AG09319 (cell line): ENCODE results near the gene CHGA.
A peak's percentile ranks its signal among the peaks of the same experiment; 100 is the strongest.

Experiments
- DNase-seq: peaks from one replicate; pipeline ENCODE4 v3.0.0-alpha.2; 2010; ENCODE audit warnings: low read depth; ENCODE audit errors: extremely low read depth
- TF ChIP-seq, protein P1 (sequence below): IDR thresholded peaks from 2 replicates; pipeline ENCODE4 v1.5.1; 2011; ENCODE audit warnings: low read depth, mild to moderate bottlenecking, inconsistent platforms, low read length, moderate library complexity

CHGA gene

DNA sequence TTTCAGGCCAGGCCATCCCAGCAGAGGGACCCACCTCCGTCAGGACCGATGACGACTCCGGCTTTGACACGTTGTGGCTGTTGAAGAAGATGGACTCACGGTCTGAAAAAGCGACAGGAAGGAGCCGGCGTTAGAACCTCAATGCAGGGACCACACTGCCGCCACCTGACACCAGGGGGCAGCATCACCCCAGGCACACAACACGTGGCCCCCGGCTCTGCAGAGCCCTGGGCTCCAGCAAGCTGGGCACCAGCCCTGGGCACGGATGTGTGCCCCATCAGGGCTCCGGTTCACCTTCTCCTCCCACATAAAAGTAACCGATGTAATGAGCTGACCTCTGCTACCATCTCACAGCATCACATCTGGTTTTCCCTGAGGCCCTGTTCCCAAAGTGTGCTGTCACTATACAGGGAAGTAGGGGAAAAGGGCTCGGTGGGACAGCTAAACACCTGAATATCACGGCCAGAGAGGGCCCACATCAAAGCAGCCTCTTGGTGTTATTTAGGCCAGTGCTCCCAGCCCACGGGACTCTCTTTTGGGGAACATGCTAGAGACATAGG lies 29.0 kb downstream of the CHGA start:
- TF ChIP-seq, protein P1, sequence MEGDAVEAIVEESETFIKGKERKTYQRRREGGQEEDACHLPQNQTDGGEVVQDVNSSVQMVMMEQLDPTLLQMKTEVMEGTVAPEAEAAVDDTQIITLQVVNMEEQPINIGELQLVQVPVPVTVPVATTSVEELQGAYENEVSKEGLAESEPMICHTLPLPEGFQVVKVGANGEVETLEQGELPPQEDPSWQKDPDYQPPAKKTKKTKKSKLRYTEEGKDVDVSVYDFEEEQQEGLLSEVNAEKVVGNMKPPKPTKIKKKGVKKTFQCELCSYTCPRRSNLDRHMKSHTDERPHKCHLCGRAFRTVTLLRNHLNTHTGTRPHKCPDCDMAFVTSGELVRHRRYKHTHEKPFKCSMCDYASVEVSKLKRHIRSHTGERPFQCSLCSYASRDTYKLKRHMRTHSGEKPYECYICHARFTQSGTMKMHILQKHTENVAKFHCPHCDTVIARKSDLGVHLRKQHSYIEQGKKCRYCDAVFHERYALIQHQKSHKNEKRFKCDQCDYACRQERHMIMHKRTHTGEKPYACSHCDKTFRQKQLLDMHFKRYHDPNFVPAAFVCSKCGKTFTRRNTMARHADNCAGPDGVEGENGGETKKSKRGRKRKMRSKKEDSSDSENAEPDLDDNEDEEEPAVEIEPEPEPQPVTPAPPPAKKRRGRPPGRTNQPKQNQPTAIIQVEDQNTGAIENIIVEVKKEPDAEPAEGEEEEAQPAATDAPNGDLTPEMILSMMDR: peak; percentile 97
- DNase-seq: peak; percentile 22

DNA sequence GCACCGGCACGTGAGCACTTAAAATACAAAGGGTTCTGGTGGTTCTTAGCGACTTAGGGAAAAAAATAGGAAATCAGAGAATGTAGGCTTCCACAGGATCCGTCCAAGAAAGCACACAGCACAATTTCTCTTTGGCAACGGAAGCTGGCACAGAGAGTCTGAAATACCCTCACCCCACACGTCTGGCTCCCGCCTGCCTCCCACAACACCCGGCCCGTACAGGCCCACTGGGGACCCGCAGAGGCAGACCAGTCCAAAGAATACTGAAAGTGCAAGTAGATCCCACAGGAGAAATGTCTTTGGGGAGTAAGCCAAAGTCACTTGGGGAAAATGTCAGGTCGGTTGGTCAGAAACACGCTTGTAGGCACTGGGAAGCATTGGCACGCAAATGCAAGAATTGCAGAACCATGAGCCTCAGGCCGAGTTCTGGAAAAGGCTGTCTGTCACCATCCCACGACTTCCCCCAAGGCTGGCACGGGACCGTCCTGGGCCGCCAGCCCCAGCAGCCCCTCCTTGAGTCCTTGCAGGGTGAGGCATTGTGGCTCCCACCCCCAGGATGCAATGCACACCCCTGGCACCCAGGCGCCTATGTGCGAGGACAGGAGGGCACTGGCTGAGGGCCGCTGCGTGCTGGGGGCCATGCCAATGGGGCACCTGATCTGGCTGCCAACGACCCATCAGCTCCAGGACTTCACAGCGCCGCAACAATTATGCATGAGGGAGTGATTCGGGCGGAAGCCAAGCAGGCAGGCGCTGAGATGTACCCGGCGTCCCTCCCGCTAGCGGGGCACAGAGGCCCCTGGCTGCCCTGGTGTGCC lies 29.7 kb downstream of the CHGA start:
- TF ChIP-seq, protein P1: no peak
- DNase-seq: no peak

DNA sequence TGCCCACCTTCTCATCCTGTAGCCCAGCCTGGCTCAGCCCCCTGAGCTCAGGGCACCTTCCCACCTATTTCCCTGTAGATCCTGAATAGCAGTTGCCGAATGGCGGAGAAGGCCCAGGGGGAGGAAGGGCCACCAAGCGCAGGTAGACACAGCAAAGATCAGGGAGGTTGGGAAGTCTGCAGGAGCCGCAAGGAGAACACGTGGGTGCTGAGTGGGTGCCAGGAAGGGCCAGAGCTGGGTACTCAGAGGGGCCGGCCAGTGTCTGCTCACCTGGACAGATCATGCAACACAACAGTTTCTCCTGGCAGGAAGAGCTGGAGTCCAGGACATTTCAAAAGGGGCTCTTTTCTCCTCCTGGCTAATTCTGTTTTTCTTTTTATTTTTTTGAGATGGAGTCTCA lies 30.6 kb downstream of the CHGA start:
- TF ChIP-seq, protein P1: no peak

DNA sequence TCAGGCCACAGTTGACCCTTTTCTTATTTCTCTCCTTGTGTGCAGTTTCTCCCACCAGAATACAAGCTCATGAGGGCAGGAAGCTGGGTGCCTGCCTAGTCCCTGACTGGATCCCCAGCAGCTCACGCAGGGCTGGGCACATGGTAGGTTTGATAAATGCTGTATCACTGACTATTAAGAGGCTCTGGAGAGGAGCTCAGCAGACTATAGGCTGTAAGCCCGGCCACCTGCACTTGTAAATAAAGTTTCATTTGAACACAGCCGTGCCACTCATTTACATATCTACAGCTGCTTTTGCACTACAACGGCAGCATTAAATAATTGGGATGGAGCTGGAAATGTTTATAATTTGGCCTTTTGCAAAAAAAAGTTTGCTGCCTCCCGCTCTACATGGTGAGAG lies 32.0 kb downstream of the CHGA start:
- no peak for DNase-seq
- TF ChIP-seq, protein P1: no peak

More for the DNA sequence above, 30.6 kb downstream of the CHGA start:
- DNase-seq: no peak

DNA sequence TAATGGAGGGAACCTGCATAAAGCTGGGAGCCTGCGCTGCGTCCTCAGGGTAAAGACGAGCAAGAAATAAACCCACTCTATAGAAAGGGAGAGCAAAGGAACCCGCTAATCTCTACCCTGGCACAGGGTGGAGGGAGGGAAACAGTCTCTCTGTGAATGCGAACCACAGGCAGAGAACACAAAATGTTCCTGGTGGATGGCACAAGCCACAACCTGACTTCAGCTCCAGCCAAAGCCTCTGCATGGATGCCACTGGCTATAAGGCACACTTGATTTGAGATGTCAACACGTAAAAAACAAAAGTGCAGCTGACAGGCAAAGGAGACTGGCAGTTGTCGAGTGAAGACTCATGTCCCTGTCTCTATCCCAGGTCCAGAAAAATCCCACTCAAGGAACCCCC lies 32.4 kb downstream of the CHGA start:
- no peak for DNase-seq
- TF ChIP-seq, protein P1: no peak

DNA sequence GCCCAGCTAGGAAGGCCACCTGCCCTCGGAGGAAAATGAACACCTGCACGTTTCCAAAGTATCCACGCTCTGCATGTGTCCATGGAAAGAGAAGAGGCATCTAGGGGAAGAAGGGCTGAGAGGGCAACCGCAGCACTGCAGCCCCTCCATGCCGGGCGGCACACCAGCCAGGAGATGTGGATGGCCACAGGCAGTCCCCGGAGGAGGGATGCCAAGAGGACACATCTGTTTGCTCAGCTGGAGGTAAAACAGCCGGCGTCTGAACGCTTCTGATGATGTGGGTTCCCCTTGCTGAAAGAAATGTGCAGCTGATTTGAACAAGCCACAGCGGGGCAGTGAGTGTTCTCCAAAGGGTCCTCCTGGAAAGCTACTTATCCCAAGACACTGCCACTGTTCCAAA lies 34.0 kb downstream of the CHGA start:
- TF ChIP-seq, protein P1: no peak
- no peak for DNase-seq

DNA sequence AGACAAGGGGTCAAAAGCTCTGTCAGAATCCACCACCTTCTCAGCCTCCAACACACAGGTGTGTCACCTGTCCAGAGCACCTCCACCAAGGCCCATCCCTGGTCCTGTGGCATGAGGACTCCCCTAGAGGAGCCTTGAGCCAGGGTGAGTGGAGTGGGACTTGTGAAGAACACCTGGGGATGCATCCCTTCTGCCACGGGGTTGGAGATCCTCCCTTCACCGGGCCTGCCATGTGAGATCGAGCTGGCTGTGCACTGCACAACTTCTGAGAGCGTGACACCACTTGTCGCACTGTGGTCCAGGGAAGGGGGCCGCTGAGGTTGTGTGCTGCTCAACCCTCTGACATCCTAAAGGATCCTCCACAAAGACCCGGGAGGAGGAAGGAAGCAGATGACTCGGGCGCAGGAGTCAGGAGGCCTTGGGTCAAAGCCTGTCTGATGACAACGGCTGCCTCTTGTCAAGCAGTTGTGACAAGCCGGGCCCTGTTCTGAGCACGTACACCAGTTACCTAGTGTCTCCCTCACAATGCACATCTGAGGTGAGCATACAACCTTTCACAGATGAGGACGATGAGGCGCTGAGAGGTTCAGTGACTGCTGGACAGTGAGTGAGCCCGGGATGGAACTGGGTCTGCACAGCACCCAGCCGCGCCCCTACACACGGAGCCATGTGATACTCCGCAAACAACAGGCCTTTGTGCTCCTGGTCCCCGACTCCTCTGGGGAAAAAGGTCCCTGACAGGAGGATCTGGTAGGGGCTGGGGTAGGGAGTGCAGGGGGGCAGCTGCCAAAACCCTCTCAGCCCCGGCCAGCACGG lies 35.6 kb downstream of the CHGA start:
- DNase-seq: no peak
- TF ChIP-seq, protein P1: no peak
